ENCODE measurements around the gene LGR5. TPM values are rescaled to one million over a fixed set of nuclear protein-coding genes. Genes with fewer than 3 reads are reported as not detected.
A peak's percentile ranks its signal among the peaks of the same experiment; 100 is the strongest.

LGR5 gene
- total RNA-seq, 1 donor from 2014 or later = 0.32 TPM

- Histone ChIP-seq H3K27ac (ENCODE audit: low read depth, low read length) (peak overlapping the region; percentile 21), H3K4me3 (ENCODE audit: insufficient read depth, low read depth, low read length) (no peak overlapping the region), H3K4me1 (ENCODE audit: insufficient read depth, low read length) (peaks cover 9% of the 10 kb centered on the region), H4K20me1 (ENCODE audit: insufficient read depth, low read length) (no peaks in the 10 kb centered on the region), H3K4me2 (ENCODE audit: low read length) (no peak overlapping the region), H3K79me2 (ENCODE audit: insufficient read depth, low read length) (no peaks in the 10 kb centered on the region), H3K9me3 (ENCODE audit: insufficient read depth, low read depth, low read length) (no peaks in the 10 kb centered on the region), H3K9ac (ENCODE audit: low read length) (no peak overlapping the region), H3K27me3 (ENCODE audit: insufficient read depth, low read length) (no peaks in the 10 kb centered on the region), H2AFZ (ENCODE audit: low read depth, low read length) (no peak overlapping the region), H3K36me3 (ENCODE audit: insufficient read depth, low read length) (no peaks in the 10 kb centered on the region)
- TF ChIP-seq EZH2 (IDR thresholded peaks at IDR 0.05; ENCODE audit: insufficient read depth, low read length) = no peak
- TF ChIP-seq CTCF (IDR thresholded peaks at IDR 0.05; ENCODE audit: insufficient read depth, low read depth, low read length) = no peak
- no peaks in the 10 kb centered on the region for H3K36me3 Mint-ChIP-seq (ENCODE audit: low read depth, unreplicated experiment)
- peaks cover 29% of the 10 kb centered on the region for H3K4me1 Mint-ChIP-seq (ENCODE audit: low read depth, unreplicated experiment)
- peak overlapping the region; percentile 81 for H3K27ac Mint-ChIP-seq (ENCODE audit: unreplicated experiment)
- FAIRE-seq (no peak), DNase-seq (ENCODE audit: low read depth) (no peak)
- H3K9me3 Mint-ChIP-seq (ENCODE audit: unreplicated experiment) = no peaks in the 10 kb centered on the region
- no peak overlapping the region for H3K4me3 Mint-ChIP-seq (ENCODE audit: unreplicated experiment)
- no peaks in the 10 kb centered on the region for H3K27me3 Mint-ChIP-seq (ENCODE audit: low read depth, unreplicated experiment)
These were observed 116.8 kb downstream of the LGR5 start for GRCh38 chr12:71556448-71556847.

GRCh38 chr12:71556875-71557274, 117.3 kb downstream of the LGR5 start:
- Histone ChIP-seq H3K9me3 (ENCODE audit: insufficient read depth, low read depth, low read length) (no peaks in the 10 kb centered on the region), H3K27me3 (ENCODE audit: insufficient read depth, low read length) (no peaks in the 10 kb centered on the region), H3K4me1 (ENCODE audit: insufficient read depth, low read length) (peaks cover 9% of the 10 kb centered on the region), H3K4me3 (ENCODE audit: insufficient read depth, low read depth, low read length) (no peak overlapping the region), H3K27ac (ENCODE audit: low read depth, low read length) (peak overlapping the region; percentile 21), H3K36me3 (ENCODE audit: insufficient read depth, low read length) (no peaks in the 10 kb centered on the region), H3K4me2 (ENCODE audit: low read length) (no peak overlapping the region), H3K9ac (ENCODE audit: low read length) (no peak overlapping the region), H4K20me1 (ENCODE audit: insufficient read depth, low read length) (no peaks in the 10 kb centered on the region), H2AFZ (ENCODE audit: low read depth, low read length) (no peak overlapping the region), H3K79me2 (ENCODE audit: insufficient read depth, low read length) (no peaks in the 10 kb centered on the region)
- DNase-seq (ENCODE audit: low read depth) (peak; percentile 91), FAIRE-seq (peak; percentile 99)
- Mint-ChIP-seq H3K9me3 (ENCODE audit: unreplicated experiment) (no peaks in the 10 kb centered on the region), H3K36me3 (ENCODE audit: low read depth, unreplicated experiment) (no peaks in the 10 kb centered on the region), H3K4me1 (ENCODE audit: low read depth, unreplicated experiment) (peaks cover 29% of the 10 kb centered on the region), H3K27me3 (ENCODE audit: low read depth, unreplicated experiment) (no peaks in the 10 kb centered on the region), H3K27ac (ENCODE audit: unreplicated experiment) (peak overlapping the region; percentile 81), H3K4me3 (ENCODE audit: unreplicated experiment) (peak overlapping the region; percentile 9)
- TF ChIP-seq EZH2 (IDR thresholded peaks at IDR 0.05; ENCODE audit: insufficient read depth, low read length) (no peak), CTCF (IDR thresholded peaks at IDR 0.05; ENCODE audit: insufficient read depth, low read depth, low read length) (no peak)

GRCh38 chr12:71558445-71558844, 118.8 kb downstream of the LGR5 start:
- Histone ChIP-seq H3K79me2 (ENCODE audit: insufficient read depth, low read length) (no peaks in the 10 kb centered on the region), H3K4me2 (ENCODE audit: low read length) (no peak overlapping the region), H3K9me3 (ENCODE audit: insufficient read depth, low read depth, low read length) (no peaks in the 10 kb centered on the region), H2AFZ (ENCODE audit: low read depth, low read length) (no peak overlapping the region), H3K9ac (ENCODE audit: low read length) (no peak overlapping the region), H3K36me3 (ENCODE audit: insufficient read depth, low read length) (no peaks in the 10 kb centered on the region), H3K27ac (ENCODE audit: low read depth, low read length) (no peak overlapping the region), H3K4me1 (ENCODE audit: insufficient read depth, low read length) (peaks cover 9% of the 10 kb centered on the region), H3K4me3 (ENCODE audit: insufficient read depth, low read depth, low read length) (no peak overlapping the region), H3K27me3 (ENCODE audit: insufficient read depth, low read length) (no peaks in the 10 kb centered on the region), H4K20me1 (ENCODE audit: insufficient read depth, low read length) (no peaks in the 10 kb centered on the region)
- Mint-ChIP-seq H3K27me3 (ENCODE audit: low read depth, unreplicated experiment) (no peaks in the 10 kb centered on the region), H3K4me3 (ENCODE audit: unreplicated experiment) (no peak overlapping the region), H3K27ac (ENCODE audit: unreplicated experiment) (no peak overlapping the region), H3K36me3 (ENCODE audit: low read depth, unreplicated experiment) (peaks cover 1% of the 10 kb centered on the region), H3K4me1 (ENCODE audit: low read depth, unreplicated experiment) (peaks cover 21% of the 10 kb centered on the region), H3K9me3 (ENCODE audit: unreplicated experiment) (no peaks in the 10 kb centered on the region)
- FAIRE-seq = no peak
- peak; percentile 46 for DNase-seq (ENCODE audit: low read depth)
- TF ChIP-seq EZH2 (IDR thresholded peaks at IDR 0.05; ENCODE audit: insufficient read depth, low read length) (no peak), CTCF (IDR thresholded peaks at IDR 0.05; ENCODE audit: insufficient read depth, low read depth, low read length) (no peak)
